Stimulated activated CD8-positive, alpha-beta memory T cell treated with anti-CD3 and anti-CD28 coated beads, Interleukin-15, amount 100 ng/mL, for 1 hour (primary cell): Measurements from ENCODE around the gene BEGAIN.

ENCODE experiments used
- DNase-seq: peaks from one replicate; pipeline ENCODE4 v3.0.0-alpha.2; 2020; ENCODE audit warnings: low read depth

Gene BEGAIN

DNA sequence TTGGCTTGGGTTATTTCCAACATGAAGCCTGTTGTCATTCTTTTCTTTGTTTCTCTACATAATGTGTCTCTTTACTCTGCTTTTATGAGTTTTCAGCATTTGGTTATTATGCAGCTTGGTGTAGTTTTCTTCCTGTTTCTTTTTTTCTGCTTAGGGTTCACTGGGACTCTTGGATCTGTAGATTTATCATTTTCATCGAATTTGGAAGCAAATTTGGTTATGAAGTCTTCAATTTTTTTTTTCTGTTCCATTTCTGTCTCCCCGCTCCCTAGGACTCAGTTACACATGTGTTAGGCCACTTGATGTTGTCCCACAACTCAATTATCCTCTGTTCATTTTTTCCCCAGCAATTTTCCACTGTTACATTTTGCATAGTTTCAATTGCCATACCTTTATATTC, 13.8 kb upstream of the BEGAIN start:
- no peak for DNase-seq

DNA sequence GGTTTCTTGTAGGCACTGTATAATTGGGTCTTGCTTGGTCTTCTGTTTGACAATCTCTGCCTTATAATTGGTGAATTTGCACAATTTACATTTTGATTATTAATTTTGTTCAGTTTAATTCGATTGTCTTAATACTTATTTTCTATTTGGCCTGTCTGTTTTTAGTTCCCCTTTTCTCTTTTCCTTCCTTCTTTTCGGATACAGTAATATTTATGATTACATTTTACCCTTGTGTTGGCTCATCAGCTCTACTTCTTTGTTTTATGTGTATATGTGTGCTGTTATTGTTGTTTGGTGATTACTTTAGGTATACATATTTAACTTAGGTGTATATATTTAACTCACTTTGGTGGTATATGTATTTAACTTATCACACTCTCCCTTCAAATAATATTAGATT, 12.8 kb upstream of the BEGAIN start:
- DNase-seq: no peak

DNA sequence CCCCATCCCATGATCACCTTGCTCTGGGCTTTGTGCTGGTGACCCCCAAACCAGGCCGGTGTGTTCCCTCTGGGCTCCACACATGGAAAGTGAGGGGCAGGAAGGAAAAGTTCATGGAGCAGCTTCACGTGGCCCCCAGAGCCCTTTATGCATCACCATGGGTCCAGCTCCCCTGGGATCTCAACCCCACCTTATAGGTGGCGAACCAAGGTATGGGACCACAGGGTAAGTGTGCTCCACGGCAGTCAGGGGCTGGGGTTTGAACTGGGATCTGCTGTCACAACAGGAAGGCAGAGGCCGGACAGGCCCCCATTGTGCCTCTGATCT, 7.4 kb upstream of the BEGAIN start:
- no peak for DNase-seq

DNA sequence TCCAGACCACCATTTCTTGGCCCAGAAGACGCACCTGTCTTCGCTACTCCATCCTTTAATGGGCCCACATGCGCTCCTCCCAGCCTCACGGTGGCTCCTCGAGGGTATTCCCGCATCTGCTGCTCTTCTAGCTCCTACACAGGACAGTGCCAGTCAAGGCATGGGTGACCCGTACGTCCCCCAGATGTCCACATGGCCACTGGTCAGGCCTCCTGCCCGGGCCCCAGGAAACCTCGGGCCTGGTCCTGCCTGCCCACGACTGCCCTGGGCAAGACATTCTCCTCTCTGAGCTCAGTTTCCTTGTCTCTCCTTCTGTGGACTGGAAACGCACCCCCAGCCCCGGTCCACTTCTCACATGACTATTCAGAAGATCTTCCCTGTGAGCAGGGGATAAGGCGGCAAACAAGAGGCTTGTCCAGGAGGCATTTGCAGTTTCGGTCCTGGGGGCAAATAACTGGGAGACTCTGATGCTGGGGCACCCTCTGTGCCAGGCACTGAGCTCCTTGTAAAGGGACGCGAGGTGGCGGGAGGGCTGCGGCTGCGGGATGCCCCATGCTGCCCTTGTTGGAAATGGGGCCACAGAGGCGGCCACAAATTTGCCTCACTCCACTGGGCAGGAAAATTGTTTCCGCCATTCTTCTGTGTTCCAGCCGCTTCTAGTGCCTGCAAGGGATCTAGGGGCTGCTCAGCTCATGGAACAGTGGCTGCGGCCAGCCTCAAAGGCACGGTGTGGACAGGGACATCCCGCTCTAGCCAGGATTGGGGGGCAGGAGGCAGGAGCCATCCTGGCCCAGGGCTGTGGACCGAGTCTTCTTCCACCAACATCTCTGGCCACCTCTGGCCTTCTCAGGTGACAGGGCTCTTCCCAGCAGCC, 6.8 kb upstream of the BEGAIN start:
- DNase-seq: no peak

DNA sequence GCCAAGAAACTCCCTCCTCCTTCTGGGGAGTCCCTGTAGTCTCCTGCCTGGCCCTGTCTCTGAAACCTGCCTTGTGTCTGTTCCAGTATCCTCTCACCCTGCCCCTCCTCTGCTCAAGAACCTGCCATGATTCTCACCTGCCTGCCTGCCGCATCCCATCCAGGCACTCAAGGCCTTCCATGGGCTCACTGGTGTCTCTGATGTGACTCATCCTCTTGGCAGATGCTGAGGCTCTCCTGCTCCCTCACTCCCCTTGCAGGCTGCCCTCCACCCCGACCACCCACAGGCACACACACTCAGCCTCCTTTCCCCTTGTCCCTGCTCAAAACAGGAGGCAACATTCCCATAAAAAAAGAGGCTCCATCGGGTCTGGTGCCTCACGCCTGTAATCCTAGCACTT, 5.8 kb upstream of the BEGAIN start:
- DNase-seq: no peak

DNA sequence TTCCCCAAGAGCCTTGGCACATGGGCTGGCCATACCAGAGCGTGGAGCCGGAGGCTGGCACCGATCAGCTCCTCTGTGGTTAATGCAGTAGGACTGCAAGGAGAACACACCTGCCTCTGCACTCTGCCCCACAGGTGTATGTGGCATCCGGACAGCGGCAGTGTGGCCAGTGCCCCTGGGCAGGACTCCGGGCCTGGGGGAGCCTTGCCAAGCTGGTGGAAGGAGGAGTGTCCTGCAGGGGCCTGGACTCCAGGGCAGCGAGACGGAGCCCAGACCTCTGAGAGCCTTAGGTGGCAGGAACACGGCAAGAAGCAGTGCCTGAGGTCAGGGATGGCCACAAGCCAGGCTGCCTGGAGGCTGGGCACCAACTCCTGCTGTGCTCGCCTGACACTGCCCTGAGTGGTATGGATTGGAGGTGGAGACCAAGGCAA, 5.3 kb upstream of the BEGAIN start:
- DNase-seq: no peak

DNA sequence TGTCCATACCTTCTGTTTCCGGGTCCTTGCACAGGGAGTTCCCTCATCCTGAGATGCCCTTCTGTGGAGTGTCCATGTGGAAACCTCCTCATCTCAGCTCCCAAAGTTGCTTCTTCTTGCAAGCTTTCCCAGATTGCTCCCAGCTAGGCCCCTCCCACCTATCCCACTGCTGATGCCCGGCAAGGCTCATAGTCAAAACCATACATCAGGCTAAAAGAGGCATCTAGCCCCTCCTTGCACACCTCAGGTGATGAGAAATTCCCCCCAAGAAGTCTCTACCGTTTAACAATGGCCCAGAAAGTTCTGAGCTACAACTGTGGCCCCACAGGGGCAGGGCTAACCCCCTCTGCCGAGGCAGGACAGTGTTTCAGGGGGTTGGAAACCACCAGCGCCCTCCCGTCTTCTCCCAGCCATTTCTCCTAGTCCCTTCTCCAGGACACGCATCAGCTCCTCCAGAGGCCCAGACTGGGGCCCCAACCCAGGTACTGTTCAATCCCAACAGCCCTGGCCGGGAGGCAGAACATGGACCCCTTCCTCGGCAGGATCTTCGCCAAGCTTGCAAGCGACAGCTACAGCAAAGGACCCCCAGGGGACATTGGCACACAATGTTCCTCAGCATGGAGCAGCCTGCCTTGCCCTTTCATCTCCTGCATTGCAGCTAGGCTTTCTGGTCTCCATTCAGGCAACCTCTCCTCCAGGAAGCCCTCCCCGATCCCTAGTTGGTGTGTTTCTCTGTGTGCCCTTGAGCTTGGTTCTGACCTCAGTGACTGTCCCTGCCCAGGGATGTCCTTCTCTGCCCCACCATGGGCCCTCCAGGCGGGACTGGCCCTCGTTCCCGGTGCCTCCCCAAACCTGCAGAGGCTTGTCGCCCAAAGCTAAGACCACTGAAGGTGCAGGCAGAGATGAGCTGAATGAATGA, 4.5 kb upstream of the BEGAIN start:
- no peak for DNase-seq

DNA sequence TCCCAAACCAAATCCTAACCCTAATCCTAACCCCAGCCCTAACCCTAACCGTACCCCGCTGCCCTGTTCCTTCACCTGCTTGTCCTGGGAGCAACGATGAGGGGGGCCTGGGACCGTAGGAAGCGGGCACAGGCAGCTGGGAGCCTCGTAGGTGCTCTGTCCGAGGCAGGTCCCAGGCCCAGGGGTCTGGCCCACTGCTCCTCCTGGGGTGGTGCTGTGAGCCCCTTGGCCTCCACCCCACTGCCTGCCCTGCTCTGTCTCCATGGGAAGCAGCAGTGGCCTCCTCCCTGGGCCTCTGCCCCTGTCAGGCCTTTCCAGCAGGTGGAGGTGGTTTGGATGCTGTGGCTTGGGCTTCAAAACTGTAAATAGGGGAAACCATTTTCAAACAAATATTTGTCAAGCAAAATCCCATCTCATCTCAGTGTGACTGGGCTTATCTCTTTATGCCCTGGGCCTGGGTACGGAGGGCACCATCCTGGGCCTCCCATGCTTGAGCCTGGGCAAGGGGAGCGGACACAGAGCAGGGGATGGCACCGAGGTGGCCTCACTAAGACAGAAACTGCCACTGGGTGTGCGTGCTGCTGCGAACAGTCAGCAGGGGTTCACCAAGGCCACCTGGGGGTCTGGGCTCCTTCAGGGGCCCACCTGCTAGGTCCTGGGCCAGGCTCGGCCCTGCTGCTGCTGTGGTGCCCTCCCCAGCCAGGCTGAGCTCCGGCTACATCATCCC, 3.7 kb upstream of the BEGAIN start:
- DNase-seq: no peak

DNA sequence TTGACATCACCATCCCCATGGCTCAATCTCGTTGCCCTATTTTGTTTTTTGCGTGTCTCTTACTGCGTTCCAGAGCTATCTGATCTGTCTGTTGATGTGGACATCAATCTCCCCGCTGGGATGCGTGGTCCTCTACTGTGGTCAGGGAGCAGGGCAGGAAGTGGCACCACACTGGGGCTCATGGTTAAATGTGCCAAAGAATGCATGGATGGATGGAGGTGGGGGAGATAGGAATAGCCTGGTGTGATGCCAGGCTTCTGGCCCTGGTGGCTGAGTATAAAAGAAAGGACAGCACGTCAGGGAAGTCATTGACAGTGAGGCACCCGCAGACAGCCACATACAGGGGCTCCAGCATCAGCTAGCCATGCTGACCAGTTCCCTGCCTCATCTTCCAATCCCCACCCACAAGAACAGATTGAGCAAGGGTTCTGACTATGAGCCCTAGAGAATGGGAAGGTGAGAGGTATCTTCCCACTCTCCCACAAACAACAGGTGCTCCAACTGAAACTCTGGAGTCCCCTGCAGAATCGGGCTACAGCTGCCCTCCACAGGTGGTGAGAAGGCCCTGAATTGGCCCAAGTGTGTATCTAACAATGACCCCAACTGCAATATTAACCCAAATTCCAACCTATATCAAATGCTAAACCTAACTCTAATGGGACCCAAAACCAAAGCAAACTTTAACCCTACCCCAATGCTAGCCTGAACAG, 2.7 kb upstream of the BEGAIN start:
- DNase-seq: no peak

DNA sequence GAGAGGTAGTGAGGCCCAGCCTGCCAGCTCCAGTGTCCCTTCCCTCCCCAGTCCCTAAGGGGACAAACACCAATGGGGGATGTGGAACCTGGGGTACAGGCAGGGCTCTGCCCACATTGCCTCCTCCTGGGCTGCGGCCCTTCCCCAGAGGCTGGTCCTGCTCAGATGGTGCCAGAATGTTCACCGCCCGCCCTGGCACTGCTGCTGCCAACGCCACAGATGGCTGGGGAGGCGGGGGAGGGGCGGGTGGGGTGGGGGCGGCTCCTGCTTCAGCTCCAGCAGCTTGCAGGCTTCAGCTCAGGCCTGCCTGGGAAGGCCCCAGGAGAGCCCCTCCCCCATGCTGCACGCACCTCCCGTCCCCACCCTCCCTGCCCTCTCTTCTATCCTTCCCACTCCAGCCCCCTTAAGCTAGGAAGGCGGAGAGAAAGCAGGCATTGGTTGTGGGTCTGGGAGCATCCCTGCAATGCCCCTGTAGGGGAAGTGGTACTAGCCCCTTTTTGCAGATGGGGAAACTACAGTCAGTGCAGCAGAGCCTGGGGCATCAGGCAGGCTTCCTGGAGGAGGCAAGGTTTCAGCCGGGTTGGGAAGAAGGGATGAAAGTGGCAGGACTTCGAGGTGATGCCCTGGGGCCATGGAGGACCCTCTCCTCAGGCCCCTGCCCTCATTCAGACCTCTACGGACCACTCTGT, 2.0 kb upstream of the BEGAIN start:
- DNase-seq: no peak

DNA sequence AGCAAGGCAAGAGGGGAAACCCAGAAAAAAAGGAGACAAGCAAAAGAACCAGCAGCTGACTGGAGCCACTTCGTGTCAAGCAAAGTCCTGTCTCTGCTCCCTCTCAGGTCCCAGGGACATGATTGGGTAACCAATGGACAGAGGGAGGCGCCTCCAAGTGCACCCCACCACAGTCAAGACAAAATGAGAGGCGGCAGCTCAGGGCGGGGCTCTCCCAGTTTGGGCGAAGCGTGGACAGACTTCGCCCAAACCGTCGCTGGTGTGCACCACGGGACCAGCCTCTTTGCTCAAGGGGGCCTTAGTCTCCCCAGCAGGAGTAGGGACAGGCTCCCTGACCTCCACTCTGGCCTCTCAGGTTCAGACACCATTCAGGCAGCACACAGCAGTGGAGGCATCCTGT, 1.5 kb upstream of the BEGAIN start:
- no peak for DNase-seq

DNA sequence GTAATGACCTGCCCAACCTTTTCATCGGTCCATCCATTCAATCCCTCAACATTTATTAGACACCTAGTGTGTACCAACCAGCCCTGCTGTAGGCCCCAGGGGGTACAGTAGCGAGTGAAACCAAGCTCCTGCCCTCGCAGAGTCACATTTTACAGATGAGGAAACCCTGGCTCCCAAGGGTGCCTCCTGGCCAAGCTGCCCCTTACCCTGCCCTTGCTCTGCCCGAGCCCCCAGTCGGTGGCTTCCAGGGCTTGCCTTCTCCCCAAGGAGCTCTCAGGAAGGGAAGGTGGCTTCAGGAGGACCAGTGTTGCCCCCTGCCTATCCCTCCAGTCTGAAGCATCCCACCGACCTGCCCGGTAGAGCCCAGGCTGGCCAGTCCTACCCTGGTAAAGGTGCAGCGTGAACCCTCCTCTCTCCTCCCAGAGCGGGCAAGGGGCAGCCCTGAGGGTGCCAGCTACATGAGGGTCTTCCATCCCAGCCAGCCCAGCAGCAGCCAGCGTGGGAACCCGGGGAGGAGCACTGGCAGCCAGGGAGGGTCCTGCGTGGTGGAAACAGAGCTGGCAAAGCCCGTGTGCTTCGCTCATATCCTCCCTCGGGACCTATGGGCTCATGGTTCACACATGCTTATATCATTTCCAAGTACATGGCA, 670 bp upstream of the BEGAIN start:
- DNase-seq: no peak

DNA sequence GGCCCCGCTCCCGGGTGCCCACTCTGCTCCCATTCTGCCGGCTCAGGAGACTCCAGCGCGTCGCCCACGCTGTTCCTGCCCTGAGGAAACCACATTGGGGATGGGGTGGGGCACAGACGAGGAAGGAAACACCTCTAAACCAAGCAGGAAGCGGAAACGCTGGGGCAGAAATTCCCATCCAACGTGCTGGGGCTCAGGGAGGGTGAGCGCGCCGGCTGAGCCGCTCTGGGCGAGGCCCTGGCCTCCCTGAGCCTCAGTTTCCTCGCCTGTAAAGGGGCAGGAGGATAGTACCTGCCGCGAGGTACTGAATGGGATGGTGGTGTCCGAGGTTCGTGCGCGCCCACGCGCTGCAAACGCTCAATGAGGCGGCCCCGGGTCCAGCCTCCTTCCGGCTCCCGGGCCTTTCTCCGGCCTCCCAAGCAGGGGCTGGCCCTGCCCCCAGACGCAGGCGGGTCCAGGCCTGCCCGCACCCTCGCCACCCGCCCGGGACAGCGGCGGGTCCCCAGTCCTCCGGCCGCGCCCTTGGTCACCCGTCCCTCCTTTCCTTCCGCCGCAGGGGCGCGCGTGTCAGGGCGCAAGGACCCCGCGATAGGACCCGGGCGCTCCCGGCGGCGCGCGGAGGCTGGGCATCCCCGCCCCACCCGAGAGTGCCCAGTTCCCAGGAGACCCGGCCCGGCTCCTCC, 673 bp downstream of the BEGAIN start:
- no peak for DNase-seq

DNA sequence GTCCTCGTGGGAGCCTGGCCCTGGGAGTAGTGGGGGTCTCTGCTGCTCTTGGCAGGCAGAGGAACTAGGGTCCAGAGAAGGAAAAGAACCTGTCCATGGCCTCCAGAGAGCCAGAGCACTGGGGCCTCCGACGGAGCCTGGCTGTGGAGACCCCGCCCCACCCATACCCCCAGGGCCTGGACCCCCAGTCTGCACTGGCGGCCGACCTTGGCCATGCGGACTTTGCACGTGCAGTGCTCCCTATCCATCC, 1.1 kb downstream of the BEGAIN start:
- no peak for DNase-seq

DNA sequence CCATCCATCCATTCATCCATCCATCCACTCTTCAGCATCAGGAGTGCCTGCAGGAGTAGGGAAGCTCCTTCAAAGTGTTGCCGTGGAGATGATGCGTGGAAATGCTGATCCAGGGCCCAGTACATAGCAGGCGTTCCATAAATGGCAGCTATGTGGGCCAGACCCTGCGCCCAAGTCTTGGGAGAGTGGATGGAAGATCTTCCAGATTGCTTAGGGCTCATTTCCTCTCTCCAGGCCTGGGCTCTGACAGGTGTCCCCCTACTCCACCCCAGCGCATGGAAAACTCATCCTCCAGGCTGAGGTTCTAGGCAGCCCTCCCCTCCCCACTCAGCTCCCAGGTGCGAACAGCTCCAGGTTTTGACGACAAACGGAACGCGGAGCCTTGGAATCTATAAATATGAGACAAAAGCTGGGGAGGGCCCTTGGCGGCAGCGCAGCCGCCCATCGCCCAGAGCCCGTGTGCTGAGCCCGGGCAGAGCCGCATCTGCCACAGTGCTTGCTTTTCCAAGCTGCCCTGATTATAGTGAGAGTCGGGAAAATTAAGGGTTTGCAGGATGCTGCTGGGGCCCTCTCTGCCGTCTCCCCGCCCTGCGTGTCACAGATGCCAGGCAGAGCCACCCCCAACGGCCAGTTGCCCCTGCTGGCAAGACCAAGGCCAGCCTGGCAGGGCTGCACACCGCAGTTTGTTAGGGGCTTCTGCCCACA, 1.6 kb downstream of the BEGAIN start:
- no peak for DNase-seq

DNA sequence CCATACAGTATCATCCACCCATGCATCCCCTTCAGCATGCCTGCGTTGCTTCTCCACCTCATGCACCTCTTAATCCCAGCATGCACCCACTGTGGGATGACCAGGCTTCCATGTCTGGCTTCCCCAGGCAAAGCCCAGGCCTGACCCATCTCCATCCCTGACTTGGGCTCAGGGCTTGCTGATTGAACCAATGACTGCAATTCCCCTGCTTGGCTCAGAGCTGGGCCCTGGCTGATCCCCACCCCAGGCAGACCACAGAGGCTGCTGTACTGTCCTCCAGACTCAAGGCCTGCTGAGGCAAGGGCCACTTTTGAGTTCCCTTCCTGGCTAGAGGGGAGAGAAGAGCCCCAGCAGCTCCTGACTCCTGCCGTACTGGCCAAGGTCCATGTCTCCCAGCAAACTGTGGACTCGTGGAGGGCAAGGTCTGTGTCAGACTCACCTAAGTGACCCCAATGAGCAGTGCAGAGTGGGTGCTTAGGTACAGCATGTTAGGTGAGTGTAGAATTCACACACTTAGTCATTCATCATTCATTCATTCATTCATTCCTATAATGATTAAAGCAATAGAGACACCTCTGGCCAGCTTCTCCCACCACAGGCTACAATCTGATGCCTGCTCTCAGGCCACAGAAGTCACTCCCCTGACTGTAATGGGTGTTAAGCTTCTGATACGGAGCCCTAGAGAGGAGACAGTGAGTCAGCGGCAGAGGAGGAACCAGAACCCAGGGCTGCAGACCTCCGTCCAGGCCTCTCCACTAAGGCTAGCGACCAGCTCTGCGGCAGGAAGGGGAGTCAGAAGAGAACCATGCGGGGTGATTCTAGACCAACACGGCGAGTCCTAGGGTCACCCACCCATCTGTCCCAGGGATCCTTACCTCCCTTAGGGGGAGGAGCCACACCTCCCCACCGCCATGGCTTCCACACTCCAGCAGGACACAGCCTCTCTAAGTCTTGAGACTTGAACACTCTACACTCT, 2.9 kb downstream of the BEGAIN start:
- no peak for DNase-seq

DNA sequence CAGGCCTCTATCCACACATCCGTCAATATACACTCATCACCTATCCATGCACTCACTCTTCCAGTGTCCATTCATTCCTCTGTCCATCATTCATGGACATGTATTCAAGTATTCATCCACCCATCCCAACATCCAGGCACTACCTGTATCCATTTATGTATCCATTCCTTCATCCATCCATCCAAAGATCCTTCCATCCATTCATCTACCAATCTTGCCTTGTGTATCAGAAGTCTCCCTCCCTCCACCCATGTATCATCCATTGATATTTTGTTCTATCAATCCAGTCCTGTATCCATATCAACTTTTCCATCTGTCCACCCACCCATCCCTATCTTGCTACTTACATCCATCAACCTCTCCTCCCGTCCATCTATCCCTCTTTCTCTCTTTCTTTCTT, 4.0 kb downstream of the BEGAIN start:
- DNase-seq: no peak

DNA sequence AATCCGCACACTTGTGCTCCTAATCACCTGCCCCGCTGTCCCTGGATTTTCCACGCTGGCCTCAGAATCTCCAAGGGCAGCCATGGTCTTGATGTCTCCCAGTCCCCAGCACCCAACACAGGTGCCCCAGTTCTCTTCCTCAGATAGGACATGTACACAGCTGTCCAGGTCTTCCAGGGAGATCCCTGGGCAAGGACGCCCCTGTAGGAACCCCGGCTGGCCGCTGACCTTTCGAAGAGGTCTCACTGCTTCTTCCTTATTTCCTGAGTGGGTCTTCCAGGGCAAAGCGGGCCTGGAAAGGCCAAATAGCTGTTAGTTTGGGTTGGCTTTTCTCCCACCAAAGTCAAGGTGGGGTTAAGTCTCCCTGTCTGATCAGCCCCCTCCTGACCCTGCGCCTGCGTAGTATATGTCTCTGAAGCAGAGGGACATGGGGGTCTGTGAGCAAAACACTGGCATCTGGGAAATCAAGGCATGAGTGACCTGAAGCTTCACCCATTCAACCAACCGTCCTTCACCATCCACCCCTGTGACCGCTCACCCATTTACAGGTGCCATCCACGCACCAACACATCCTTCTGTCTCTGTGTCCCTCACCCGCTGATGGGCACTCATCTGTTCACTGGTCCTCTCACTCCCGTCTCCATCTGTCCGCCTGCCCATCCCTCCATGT, 4.6 kb downstream of the BEGAIN start:
- DNase-seq: no peak
